Stimulated activated CD4-positive, alpha-beta T cell treated with anti-CD3 and anti-CD28 coated beads, Interleukin-15, amount 100 ng/mL, for 24 hours (primary cell): ENCODE results near the gene GABPB1.

ENCODE experiments used
- DNase-seq: peaks from one replicate; pipeline ENCODE4 v3.0.0-alpha.2; 2020

Gene GABPB1

DNA sequence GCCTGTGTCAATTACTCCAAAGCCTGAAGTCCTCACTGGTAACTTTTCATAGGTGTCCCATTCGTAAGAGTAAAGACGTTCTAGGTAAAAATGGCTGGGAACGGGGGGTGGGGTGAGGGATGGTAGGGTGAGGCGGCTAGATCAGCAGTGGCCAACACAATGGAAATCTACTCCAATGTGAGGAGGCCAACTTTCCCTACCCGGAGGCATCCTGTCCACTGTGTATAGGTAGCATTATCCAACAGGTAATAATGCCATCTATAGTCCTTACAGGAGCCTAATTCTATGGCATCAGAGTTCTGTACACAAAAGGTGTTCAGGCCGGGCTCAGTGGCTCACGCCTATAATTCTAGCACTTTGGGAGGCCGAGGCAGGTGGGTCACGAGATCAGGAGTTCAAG lies 118.6 kb downstream of the GABPB1 start:
- DNase-seq, result no peak

DNA sequence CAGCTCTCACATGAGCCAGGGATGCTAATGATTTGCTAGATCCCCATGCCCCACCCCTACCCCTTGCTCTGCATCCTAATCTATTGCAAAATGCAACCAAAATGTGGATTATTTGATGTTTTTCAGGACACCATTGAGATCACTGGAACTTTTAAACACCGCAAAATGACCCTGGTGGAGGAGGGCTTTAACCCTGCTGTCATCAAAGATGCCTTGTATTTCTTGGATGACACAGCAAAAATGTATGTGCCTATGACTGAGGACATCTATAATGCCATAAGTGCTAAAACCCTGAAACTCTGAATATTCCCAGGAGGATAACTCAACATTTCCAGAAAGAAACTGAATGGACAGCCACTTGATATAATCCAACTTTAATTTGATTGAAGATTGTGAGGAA lies 119.2 kb downstream of the GABPB1 start:
- DNase-seq, result no peak

DNA sequence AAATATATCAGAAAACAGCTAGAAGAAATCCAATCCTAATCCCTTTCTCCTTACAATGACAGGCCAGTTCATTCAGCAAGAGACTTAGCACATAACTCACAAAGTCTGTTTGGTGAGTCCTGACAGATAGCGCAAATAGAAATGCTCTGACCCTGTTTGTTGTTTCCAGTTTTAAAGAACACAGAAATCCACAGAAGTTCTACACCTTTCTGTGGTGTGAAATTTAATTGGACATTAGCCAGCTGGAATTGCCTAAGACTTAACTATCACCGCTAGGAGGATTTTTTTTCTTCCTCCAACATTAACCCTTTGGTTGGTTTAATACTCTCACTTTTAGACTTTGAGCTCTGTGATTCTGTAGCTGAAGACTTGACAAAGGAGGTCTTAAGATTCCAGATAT lies 120.2 kb downstream of the GABPB1 start:
- DNase-seq, result no peak

DNA sequence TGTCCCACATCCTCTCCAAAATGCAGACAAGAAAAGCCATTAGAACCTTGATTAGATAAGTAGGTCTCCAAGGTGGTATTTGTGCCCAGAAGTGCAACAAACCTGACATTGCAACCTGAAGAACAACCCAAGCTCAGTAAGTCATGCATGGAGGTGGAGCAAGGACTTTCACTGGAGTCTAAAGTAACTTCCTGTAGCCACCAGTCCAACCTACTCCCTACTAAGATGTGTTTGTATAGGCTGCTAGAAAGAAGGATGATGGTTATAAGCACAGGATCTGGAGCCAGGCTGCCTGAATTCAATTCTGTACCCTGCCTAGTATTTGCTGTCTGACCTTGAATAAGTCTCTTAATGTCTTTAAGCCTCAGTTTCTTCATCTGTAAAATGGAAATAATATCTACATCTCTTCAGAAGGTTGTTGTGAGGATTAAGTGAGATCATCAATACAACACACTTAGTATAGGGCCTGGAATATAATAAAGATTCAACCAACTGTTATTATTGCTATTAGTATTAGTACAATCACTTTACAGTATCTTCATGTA lies 121.7 kb downstream of the GABPB1 start:
- no peak for DNase-seq

DNA sequence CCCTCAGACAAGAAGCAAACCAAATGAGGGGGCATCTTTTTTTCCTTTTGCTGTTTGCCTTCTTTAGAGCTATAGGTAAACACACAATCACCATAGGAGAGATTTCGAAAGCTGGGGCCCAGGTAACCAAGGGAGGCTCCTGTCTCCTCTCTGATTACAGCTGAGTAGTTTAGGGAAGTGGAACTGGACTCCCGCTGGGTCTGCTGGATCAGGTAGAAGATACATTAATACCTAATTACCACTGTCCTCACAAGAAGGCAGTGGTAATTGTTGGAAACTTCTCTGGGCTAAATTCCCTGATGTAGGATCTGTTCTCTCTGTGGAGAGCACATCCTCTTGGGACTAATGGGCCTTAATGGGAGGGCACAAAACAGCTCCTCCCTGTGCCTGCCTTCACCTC lies 122.2 kb downstream of the GABPB1 start:
- DNase-seq, result no peak

DNA sequence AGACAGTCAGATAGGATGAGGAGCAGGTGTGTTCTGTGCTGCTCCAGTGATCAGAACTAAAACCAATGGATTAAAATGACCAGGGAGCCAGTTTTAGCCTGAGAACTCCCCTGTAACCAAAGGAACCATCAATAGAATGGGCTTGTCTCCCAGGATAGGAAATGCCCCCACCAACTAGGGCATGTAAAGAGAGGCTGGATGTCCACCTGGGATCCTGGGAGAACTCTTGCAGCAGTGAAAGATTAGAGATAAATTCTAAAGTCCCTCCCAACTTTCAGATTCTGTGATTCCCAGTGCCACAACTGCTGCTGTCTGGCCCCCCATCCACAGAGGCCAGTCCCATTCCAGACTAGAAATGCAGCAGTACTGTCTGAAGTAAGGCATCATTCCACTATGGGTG lies 123.2 kb downstream of the GABPB1 start:
- DNase-seq, result no peak

DNA sequence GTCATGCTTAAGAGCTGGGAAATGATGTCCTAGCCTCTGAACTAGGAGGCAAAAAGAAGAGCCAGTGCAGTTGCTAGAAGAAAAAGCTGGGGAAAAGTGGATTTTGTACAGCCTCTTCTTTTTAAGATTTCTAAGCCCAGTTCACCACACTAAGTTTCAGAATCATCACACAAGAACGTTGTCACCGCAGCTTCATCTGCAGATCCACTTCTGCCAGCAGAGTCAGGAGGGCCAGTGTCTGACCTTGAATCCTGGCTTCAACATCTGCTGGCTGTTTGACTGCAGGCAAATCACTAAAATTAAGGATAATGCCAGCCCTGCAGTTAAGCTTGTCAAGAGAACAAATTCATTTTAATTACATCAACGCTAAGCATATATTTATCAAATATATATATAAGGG lies 125.7 kb downstream of the GABPB1 start:
- no peak for DNase-seq

DNA sequence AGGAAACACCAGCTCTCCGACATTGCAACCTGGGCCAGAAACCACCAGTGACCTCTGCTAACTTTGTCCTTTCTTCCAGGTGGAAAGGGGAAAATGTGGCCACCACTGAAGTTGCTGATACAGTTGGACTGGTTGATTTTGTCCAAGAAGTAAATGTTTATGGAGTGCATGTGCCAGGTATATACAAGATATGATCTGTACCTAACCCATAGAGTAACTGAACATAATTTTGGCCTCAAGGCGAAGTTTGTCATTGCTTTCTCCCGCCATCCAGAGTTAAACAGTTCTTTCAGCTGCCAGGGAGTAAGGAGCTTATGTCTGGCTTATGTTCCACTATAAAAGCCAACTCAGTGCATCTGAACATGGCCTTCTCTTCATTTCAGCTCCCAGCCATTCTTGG lies 126.1 kb downstream of the GABPB1 start:
- DNase-seq, result no peak

DNA sequence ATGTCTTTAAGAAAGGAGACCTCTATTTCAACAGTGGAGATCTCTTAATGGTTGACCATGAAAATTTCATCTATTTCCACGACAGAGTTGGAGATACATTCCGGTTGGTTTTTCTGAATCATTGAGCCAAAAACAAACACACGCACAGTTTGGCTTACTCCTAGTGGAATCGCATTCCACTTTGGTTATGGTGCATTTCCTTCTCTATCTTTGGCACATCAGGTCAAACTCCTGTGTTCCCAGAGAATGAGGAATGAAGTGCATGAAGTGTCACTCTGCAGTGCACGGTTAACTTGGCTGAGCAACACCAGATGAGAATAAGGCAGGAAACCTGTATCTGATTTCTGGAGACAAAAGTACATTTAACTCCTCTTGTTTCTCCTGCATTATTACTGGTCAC lies 127.9 kb downstream of the GABPB1 start:
- DNase-seq, result no peak

DNA sequence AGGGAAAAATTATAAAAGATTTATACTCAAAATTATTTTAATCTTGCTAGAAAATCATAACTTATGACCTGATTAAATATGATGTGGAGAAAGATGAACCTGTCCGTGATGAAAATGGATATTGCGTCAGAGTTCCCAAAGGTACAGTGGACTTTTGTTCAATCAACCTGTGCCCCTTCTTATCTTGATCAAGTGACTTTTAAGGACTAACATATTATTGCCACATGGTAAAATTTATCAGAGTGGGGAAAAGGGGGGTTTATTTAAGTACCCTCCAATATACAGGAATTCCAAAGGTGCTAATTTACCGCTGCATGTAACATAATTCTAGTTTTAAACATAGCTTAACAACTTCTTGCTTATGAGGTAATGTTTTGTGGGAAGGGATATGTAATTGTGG lies 129.1 kb downstream of the GABPB1 start:
- DNase-seq, result no peak
